ENCODE data around the gene SSBP2.
"Not testable (repeated sequence)": the region's sequence is repeated elsewhere in the genome, so short reads cannot be mapped to it uniquely, and the experiment has no call there.

SSBP2 gene

GRCh38 chr5:81506900-81507588 is 243.9 kb downstream of the SSBP2 start:
- TF ChIP-seq, protein P1, sequence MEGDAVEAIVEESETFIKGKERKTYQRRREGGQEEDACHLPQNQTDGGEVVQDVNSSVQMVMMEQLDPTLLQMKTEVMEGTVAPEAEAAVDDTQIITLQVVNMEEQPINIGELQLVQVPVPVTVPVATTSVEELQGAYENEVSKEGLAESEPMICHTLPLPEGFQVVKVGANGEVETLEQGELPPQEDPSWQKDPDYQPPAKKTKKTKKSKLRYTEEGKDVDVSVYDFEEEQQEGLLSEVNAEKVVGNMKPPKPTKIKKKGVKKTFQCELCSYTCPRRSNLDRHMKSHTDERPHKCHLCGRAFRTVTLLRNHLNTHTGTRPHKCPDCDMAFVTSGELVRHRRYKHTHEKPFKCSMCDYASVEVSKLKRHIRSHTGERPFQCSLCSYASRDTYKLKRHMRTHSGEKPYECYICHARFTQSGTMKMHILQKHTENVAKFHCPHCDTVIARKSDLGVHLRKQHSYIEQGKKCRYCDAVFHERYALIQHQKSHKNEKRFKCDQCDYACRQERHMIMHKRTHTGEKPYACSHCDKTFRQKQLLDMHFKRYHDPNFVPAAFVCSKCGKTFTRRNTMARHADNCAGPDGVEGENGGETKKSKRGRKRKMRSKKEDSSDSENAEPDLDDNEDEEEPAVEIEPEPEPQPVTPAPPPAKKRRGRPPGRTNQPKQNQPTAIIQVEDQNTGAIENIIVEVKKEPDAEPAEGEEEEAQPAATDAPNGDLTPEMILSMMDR (conservative IDR thresholded peaks at IDR 0.05; ENCODE audit: control insufficient read depth, insufficient read depth, low read depth, low read length) = peak; percentile 94
- peak; percentile 93 for DNase-seq (ENCODE audit: low read depth)
- H3K4me3 ChIP-seq (ENCODE audit: control insufficient read depth, low read depth, low read length) = no peak overlapping the region

- no peak for DNase-seq (ENCODE audit: low read depth)
- TF ChIP-seq, protein P1 (conservative IDR thresholded peaks at IDR 0.05; ENCODE audit: control insufficient read depth, insufficient read depth, low read depth, low read length) = no peak
- H3K4me3 ChIP-seq (ENCODE audit: control insufficient read depth, low read depth, low read length) = no peak overlapping the region
Observed at GRCh38 chr5:81506378-81506777, 244.5 kb downstream of the SSBP2 start.

DNA sequence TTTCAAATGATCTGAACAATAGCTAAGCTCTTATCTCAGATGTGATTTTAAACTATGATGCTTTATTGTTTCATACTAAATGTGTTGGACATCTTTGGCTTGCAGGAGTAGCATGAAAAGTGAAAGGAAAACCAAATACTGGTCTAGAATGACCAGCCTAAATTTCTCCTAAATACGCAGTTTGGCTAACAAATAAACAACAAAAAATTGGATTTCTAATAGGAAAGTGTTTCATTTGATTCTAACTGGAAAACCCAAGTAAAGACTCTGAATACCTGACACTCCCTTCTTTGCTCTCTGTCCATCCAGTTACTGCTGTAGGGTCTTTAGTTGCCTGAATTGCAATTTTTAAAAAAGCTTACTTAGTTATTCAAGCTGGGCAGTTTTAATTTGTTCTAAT is 245.2 kb downstream of the SSBP2 start:
- DNase-seq (ENCODE audit: low read depth) = peak; percentile 2
- no peak overlapping the region for H3K4me3 ChIP-seq (ENCODE audit: control insufficient read depth, low read depth, low read length)
- TF ChIP-seq, protein P1 (conservative IDR thresholded peaks at IDR 0.05; ENCODE audit: control insufficient read depth, insufficient read depth, low read depth, low read length) = no peak

DNA sequence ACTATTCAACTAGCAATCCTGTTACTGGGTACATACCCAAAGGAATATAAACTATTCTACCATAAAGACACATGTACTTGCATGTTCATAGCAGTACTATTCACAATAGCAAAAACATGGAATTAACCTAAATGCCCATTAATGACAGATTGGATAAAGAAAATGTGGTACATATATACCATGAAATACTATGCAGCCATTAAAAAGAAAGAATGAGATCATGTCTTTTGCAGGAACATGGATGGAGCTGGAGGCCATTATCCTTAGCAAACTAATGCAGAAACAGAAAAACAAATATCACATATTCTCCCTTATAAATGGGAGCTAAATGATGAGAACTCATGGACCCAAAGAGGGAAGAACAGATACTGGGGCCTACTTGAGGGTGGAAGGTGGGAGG is 247.3 kb downstream of the SSBP2 start:
- not testable (repeated sequence) for DNase-seq (ENCODE audit: low read depth); H3K4me3 ChIP-seq (ENCODE audit: control insufficient read depth, low read depth, low read length)

DNA sequence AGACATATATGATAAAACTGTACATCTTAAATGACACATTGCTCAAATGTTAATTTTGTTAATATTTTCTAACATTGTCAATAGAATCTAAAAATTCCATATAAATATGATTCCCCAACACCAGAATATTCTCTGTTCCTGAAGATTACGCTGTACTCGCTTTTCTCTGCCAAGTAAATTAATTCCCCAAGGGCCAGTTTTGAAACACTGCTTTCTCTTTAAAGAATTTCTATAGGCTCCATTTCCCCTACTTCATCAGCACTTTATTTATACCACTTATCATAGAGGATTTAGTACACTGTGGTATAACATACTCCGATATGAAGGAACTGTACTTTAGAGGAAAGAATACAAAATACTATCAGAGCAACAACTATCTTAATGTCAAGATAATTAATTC is 255.6 kb downstream of the SSBP2 start:
- TF ChIP-seq, protein P1 (conservative IDR thresholded peaks at IDR 0.05; ENCODE audit: control insufficient read depth, insufficient read depth, low read depth, low read length) = no peak
- H3K4me3 ChIP-seq (ENCODE audit: control insufficient read depth, low read depth, low read length) = no peak overlapping the region
- no peak for DNase-seq (ENCODE audit: low read depth)

DNA sequence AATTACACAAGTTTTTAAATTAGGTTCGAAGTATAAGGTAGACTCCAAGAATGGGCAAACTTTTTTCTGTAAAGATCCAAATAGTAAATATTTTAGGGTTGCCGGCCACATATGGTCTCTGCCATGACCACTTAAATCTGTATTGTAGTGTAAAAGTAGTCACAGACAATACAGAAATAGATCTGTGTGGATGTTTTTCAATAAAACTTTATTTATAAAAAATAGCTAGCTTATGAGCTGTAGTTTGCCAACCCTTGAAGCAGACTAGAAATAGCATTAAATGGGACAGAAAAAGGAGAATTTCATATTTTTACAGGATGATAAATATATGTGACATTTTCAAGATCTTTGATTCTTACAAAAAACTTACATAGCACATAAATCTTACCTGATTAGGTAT is 262.0 kb downstream of the SSBP2 start:
- no peak overlapping the region for H3K4me3 ChIP-seq (ENCODE audit: control insufficient read depth, low read depth, low read length)
- TF ChIP-seq, protein P1 (conservative IDR thresholded peaks at IDR 0.05; ENCODE audit: control insufficient read depth, insufficient read depth, low read depth, low read length) = no peak
- DNase-seq (ENCODE audit: low read depth) = no peak

- TF ChIP-seq, protein P1 (conservative IDR thresholded peaks at IDR 0.05; ENCODE audit: control insufficient read depth, insufficient read depth, low read depth, low read length) = no peak
- no peak overlapping the region for H3K4me3 ChIP-seq (ENCODE audit: control insufficient read depth, low read depth, low read length)
- DNase-seq (ENCODE audit: low read depth) = no peak
Observed at GRCh38 chr5:81486711-81487110, 264.2 kb downstream of the SSBP2 start.
